Measurements from ENCODE around the gene MAP3K20. TPM values are rescaled to one million over a fixed set of nuclear protein-coding genes. Genes with fewer than 3 reads are reported as not detected.
"Not testable (repeated sequence)": the region's sequence is repeated elsewhere in the genome, so short reads cannot be mapped to it uniquely, and the experiment has no call there.

MAP3K20 gene
- total and polyA plus RNA-seq, 10 donors = 3.2 to 24.1 (median 14.6) TPM

DNA sequence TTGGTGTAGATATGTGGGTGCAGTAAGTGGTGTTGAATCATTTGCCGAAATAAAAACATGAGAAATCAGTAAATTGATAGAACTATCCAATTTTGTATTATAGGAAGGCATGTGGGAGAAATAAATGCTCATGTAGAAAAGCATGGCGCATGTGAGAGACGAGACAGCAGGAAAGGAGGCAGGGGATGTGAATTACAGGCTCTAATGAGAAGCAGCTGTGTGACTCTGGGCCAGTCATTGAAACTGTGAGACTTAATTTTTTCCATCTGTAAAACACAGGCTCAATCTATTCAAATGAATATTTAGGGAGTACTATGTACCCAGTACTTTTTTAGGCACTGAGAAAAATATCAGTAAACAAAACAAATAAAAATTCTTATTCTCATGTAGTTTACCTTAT is 42.6 kb upstream of the MAP3K20 start:
- H3K36me3 ChIP-seq = no peaks in the 10 kb centered on the region
- no peak for DNase-seq
- H3K4me3 ChIP-seq = no peak overlapping the region
- no peaks in the 10 kb centered on the region for H3K27me3 ChIP-seq (replicated peaks in 1 of 7)
- no peaks in the 10 kb centered on the region for H3K4me1 ChIP-seq
- no peak overlapping the region for H3K27ac ChIP-seq
- no peaks in the 10 kb centered on the region for H3K9me3 ChIP-seq
- 88 to 94% (median 93%) methylated on average over 3 of the region's 3 CpGs for WGBS, 5 donors
- TF ChIP-seq POLR2A (IDR thresholded peaks at IDR 0.05) (no peak), POLR2AphosphoS5 (IDR thresholded peaks at IDR 0.05) (no peak), CTCF (IDR thresholded peaks at IDR 0.05 in 8 of 11, conservative IDR thresholded peaks at IDR 0.05 in 3 of 11) (no peak)
- intact Hi-C loops (cut with DNase I; ENCODE audit: low total_unique reads) = no loop called here

- Histone ChIP-seq H3K36me3 (no peaks in the 10 kb centered on the region), H3K4me3 (no peak overlapping the region), H3K27ac (no peak overlapping the region), H3K27me3 (replicated peaks in 1 of 7) (no peaks in the 10 kb centered on the region), H3K4me1 (no peaks in the 10 kb centered on the region), H3K9me3 (no peaks in the 10 kb centered on the region)
- intact Hi-C loops (cut with DNase I; ENCODE audit: low total_unique reads) = no loop called here
- WGBS, 5 donors = 76 to 85% (median 78%) methylated on average over 7 of the region's 7 CpGs
- DNase-seq = no peak
- TF ChIP-seq CTCF (IDR thresholded peaks at IDR 0.05 in 8 of 11, conservative IDR thresholded peaks at IDR 0.05 in 3 of 11) (no peak), POLR2AphosphoS5 (IDR thresholded peaks at IDR 0.05) (no peak), POLR2A (IDR thresholded peaks at IDR 0.05) (no peak)
Observed at GRCh38 chr2:173034143-173034542, 41.5 kb upstream of the MAP3K20 start.

- 85 to 92% (median 90%) methylated on average over 12 of the region's 12 CpGs for WGBS, 5 donors
- no peaks in the 10 kb centered on the region for H3K27me3 ChIP-seq (replicated peaks in 1 of 7)
- H3K36me3 ChIP-seq = no peaks in the 10 kb centered on the region
- H3K9me3 ChIP-seq = no peaks in the 10 kb centered on the region
- intact Hi-C loops (cut with DNase I; ENCODE audit: low total_unique reads) = no loop called here
- no peak overlapping the region for H3K27ac ChIP-seq
- H3K4me3 ChIP-seq = no peak overlapping the region
- no peak for DNase-seq
- H3K4me1 ChIP-seq = no peaks in the 10 kb centered on the region
- no peak for TF ChIP-seq CTCF (IDR thresholded peaks at IDR 0.05 in 8 of 11, conservative IDR thresholded peaks at IDR 0.05 in 3 of 11)
- no peak for TF ChIP-seq POLR2A (IDR thresholded peaks at IDR 0.05)
- no peak for TF ChIP-seq POLR2AphosphoS5 (IDR thresholded peaks at IDR 0.05)
Observed at GRCh38 chr2:173037245-173038120, 38.2 kb upstream of the MAP3K20 start.

DNA sequence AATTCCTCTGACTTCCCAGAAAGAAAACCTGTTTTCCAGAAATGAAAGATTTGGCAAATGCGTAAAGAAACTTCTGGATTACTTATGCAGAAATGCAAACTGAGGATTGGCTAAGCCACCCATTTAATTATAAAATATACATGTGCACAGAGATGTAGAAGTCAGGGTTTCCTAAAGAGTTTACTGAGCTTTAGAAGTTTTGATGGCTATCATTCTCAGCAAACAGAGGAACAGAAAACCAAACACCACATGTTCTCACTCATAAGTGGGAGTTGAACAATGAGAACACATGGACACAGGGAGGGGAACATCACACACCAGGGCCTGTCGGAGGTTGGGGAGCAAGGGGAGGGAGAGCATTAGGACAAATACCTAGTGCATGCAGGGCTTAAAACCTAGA is 37.4 kb upstream of the MAP3K20 start:
- H3K27ac ChIP-seq; H3K9me3 ChIP-seq; H3K4me1 ChIP-seq; H3K4me3 ChIP-seq; DNase-seq; H3K36me3 ChIP-seq; H3K27me3 ChIP-seq (replicated peaks in 1 of 7); intact Hi-C loops (cut with DNase I; ENCODE audit: low total_unique reads): not testable (repeated sequence)
- 89 to 97% (median 93%) methylated on average over 2 of the region's 2 CpGs for WGBS, 5 donors
